Measurements from ENCODE around the gene PELI1. TPM values are rescaled to one million over a fixed set of nuclear protein-coding genes. Genes with fewer than 3 reads are reported as not detected.
A peak's percentile ranks its signal among the peaks of the same experiment; 100 is the strongest.

Gene PELI1
- total RNA-seq, 1 experiment from 2014 or later = 61.0 TPM

DNA sequence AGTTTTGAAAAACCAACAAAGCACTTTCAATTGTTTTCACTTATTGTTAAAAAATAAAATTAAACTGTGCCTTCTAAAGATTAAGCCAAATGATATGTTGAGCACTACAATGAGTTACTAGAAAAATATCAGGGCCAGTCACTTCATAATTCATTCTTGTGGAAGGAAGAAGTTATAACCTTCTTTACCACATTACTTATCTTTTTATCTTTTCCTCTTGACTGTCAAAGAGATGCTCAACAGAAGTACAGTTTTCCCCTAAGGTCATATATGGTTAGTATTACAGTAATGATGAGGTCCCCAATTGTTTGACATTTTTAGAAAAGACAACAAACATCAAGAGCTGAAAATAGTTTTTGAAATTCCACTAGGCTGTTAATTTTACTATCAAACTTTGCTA lies 9.4 kb downstream of the PELI1 start:
- H3K27ac Mint-ChIP-seq = peak overlapping the region in 1 of 3 experiments; percentile 1; a peak in 2 of 7 replicates
- no peaks in the 10 kb centered on the region; the same call in 1 of the 2 replicates for H3K4me1 ChIP-seq (ENCODE audit: insufficient read depth, low read length)

More for the DNA sequence above, 9.4 kb downstream of the PELI1 start:
- no peak overlapping the region for H2BK20ac ChIP-seq (ENCODE audit: low read depth, low read length, poor library complexity, severe bottlenecking)
- H4K8ac ChIP-seq (replicated peaks; ENCODE audit: insufficient read length, low read depth, low read length) = no peak overlapping the region
- no peak overlapping the region for H3K9ac ChIP-seq (ENCODE audit: extremely low read depth, insufficient read length, low read length)
- H2AFZ ChIP-seq (ENCODE audit: low read length) = no peak overlapping the region
- no peak overlapping the region for H4K91ac ChIP-seq (ENCODE audit: insufficient read length, low read depth, low read length)
- no peaks in the 10 kb centered on the region for H3K23me2 ChIP-seq (ENCODE audit: insufficient read length, low read depth, low read length, poor library complexity, severe bottlenecking)
- H3K4ac ChIP-seq (ENCODE audit: low read depth, low read length) = no peak overlapping the region
- H2AK5ac ChIP-seq (ENCODE audit: insufficient read length, low read length) = no peak overlapping the region
- H4K5ac ChIP-seq (ENCODE audit: insufficient read length, low read depth, low read length) = no peak overlapping the region
- no peaks in the 10 kb centered on the region for H4K20me1 ChIP-seq (ENCODE audit: control insufficient read depth, insufficient read depth, insufficient read length)
- no peak overlapping the region for H3T11ph ChIP-seq (ENCODE audit: low read length)
- Mint-ChIP-seq H3K4me3 (no peak overlapping the region), H3K9me3 (no peaks in the 10 kb centered on the region), H3K4me1 (peaks cover 61 to 66% of the 10 kb centered on the region in 2 experiments), H3K27me3 (ENCODE audit: low read depth) (no peaks in the 10 kb centered on the region), H3K36me3 (ENCODE audit: insufficient read depth in 1 of 3, low read depth in 3 of 3) (peaks cover 8 to 17% (median 10%) of the 10 kb centered on the region in 3 experiments; a peak in 6 of 7 replicates)
- H2BK120ac ChIP-seq (ENCODE audit: low read depth, low read length, poor library complexity, severe bottlenecking) = no peak overlapping the region
- H3K27me3 ChIP-seq (ENCODE audit: insufficient read depth, low read length) = no peaks in the 10 kb centered on the region
- no peak overlapping the region for H2BK12ac ChIP-seq (ENCODE audit: insufficient read length, low read depth, low read length)
- H3K56ac ChIP-seq (ENCODE audit: insufficient read length, low read depth, low read length) = no peak overlapping the region
- H3K9me3 ChIP-seq (ENCODE audit: control insufficient read depth, low read depth, low read length) = no peaks in the 10 kb centered on the region
- no peak overlapping the region for H3K23ac ChIP-seq (ENCODE audit: insufficient read length, low read depth, low read length)
- TF ChIP-seq, protein P1, sequence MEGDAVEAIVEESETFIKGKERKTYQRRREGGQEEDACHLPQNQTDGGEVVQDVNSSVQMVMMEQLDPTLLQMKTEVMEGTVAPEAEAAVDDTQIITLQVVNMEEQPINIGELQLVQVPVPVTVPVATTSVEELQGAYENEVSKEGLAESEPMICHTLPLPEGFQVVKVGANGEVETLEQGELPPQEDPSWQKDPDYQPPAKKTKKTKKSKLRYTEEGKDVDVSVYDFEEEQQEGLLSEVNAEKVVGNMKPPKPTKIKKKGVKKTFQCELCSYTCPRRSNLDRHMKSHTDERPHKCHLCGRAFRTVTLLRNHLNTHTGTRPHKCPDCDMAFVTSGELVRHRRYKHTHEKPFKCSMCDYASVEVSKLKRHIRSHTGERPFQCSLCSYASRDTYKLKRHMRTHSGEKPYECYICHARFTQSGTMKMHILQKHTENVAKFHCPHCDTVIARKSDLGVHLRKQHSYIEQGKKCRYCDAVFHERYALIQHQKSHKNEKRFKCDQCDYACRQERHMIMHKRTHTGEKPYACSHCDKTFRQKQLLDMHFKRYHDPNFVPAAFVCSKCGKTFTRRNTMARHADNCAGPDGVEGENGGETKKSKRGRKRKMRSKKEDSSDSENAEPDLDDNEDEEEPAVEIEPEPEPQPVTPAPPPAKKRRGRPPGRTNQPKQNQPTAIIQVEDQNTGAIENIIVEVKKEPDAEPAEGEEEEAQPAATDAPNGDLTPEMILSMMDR (conservative IDR thresholded peaks at IDR 0.05) = no peak
- no peak for DNase-seq
- no peak overlapping the region for H3K4me2 ChIP-seq (ENCODE audit: insufficient read depth, insufficient read length, low read length)
- no peak overlapping the region for H2BK5ac ChIP-seq (ENCODE audit: insufficient read length, low read length)
- H3K79me1 ChIP-seq (ENCODE audit: insufficient read depth, low read depth, low read length, poor library complexity, severe bottlenecking) = peaks cover 14% of the 10 kb centered on the region
- H3K18ac ChIP-seq (ENCODE audit: insufficient read length, low read depth, low read length) = no peak overlapping the region
- H3K79me2 ChIP-seq (ENCODE audit: insufficient read depth, low read length) = peaks cover 25% of the 10 kb centered on the region; the same call in 1 of the 2 replicates
- H3K27ac ChIP-seq (ENCODE audit: insufficient read length, low read depth, low read length) = no peak overlapping the region
- H3K14ac ChIP-seq (ENCODE audit: insufficient read depth, low read length) = no peak overlapping the region
- no peak overlapping the region for H2BK15ac ChIP-seq (ENCODE audit: low read depth, low read length)

All from H9 (cell line).